H1 (cell line): ENCODE measurements around the gene THAP7. TPM values are rescaled to one million over a fixed set of nuclear protein-coding genes. Genes with fewer than 3 reads are reported as not detected.
"Not testable (repeated sequence)": the region's sequence is repeated elsewhere in the genome, so short reads cannot be mapped to it uniquely, and the experiment has no call there.

Source experiments
- CTCF ChIA-PET: fragments of 300-600 bp; sonication (Branson Sonifier 250); formaldehyde crosslinking; loops from one replicate; lab custom pipeline; 2021; ENCODE audit not compliant: partially characterized antibody; lab: Charles Lee
- POLR2A ChIA-PET: fragments of 300-600 bp; sonication (Branson Sonifier 250); formaldehyde crosslinking; loops from one replicate; lab custom pipeline; 2021; ENCODE audit warnings: inconsistent platforms; ENCODE audit not compliant: partially characterized antibody; lab: Charles Lee
- DNase-seq, 2 experiments: peaks; one replicate each; pipeline versions ENCODE4 v3.0.0 to v3.0.0-alpha.2; 2010 to 2022; ENCODE audit warnings: low spot score in 2 of 2, low read depth in 1 of 2, mixed read lengths in 1 of 2
- FAIRE-seq: peaks from 2 replicates; lab custom pipeline; 2011; peaks lifted over from hg19 to GRCh38; lab: Jason Lieb, UNC
- H2AFZ ChIP-seq: 2 replicates; pipeline ENCODE4 v1.8.1; 2012; ENCODE audit warnings: low read length, inconsistent platforms
- H2AK5ac ChIP-seq: 2 replicates; pipeline ENCODE4 v1.6.1; 2013; ENCODE audit warnings: low read depth, low read length
- H2BK120ac ChIP-seq: replicated peaks from 2 replicates; pipeline ENCODE3; 2013; ENCODE audit warnings: low read depth, low read length, inconsistent platforms
- H2BK12ac ChIP-seq: 2 replicates; pipeline ENCODE4 v1.6.1; 2013; ENCODE audit warnings: low read depth, low read length
- H2BK15ac ChIP-seq: 2 replicates; pipeline ENCODE4 v1.6.1; 2013; ENCODE audit warnings: low read length
- H2BK20ac ChIP-seq: 2 replicates; pipeline ENCODE4 v1.6.1; 2013; ENCODE audit warnings: low read length
- H2BK5ac ChIP-seq: 2 replicates; pipeline ENCODE4 v1.6.1; 2013; ENCODE audit warnings: low read depth, low read length
- H3K14ac ChIP-seq: 2 replicates; pipeline ENCODE4 v1.6.1; 2013; ENCODE audit warnings: inconsistent platforms; ENCODE audit not compliant: insufficient read length
- H3K18ac ChIP-seq: 2 replicates; pipeline ENCODE4 v1.6.1; 2013; ENCODE audit warnings: low read length; ENCODE audit errors: extremely low read depth
- H3K23ac ChIP-seq: 2 replicates; pipeline ENCODE4 v1.6.1; 2013; ENCODE audit warnings: inconsistent platforms; ENCODE audit not compliant: insufficient read length
- H3K23me2 ChIP-seq: 2 replicates; pipeline ENCODE4 v1.6.1; 2013; ENCODE audit warnings: low read depth, low read length
- H3K27ac ChIP-seq: 2 replicates; pipeline ENCODE4 v1.6.1; 2011; ENCODE audit warnings: low read depth, low read length, inconsistent platforms
- H3K27me3 ChIP-seq, 4 experiments: replicated peaks in 1 of 4; 1 replicate in 1 of 4; 2 replicates in 3 of 4; pipeline versions ENCODE4 v1.6.1 to v1.8.1; 2011 to 2013; ENCODE audit warnings: low read length in 3 of 4, mild to moderate bottlenecking in 3 of 4, inconsistent platforms in 2 of 4, mixed read lengths in 2 of 4, moderate library complexity in 1 of 4; ENCODE audit not compliant: control insufficient read depth in 3 of 4, insufficient read depth in 3 of 4; ENCODE audit errors: extremely low read depth in 1 of 4
- H3K36me3 ChIP-seq, 4 experiments: 2 replicates each; pipeline versions ENCODE4 v1.6.1 to v1.8.1; 2011 to 2013; ENCODE audit warnings: mild to moderate bottlenecking in 4 of 4, low read length in 3 of 4, moderate library complexity in 2 of 4, control low read depth in 1 of 4, inconsistent platforms in 1 of 4; ENCODE audit not compliant: insufficient read depth in 4 of 4, control insufficient read depth in 2 of 4
- H3K4ac ChIP-seq: replicated peaks from 2 replicates; pipeline ENCODE3; 2013; ENCODE audit warnings: low read length, low read depth, mixed read lengths, inconsistent platforms; ENCODE audit not compliant: insufficient read length
- H3K4me1 ChIP-seq, 4 experiments: replicated peaks in 1 of 4; 1 replicate in 1 of 4; 2 replicates in 3 of 4; pipeline versions ENCODE4 v1.6.1 to v1.8.1; 2011 to 2013; ENCODE audit warnings: low read length in 3 of 4, inconsistent platforms in 2 of 4, mixed read lengths in 1 of 4; ENCODE audit not compliant: insufficient read depth in 4 of 4, control insufficient read depth in 3 of 4
- H3K4me2 ChIP-seq, 2 experiments: 2 replicates each; pipeline versions ENCODE4 v1.6.1 to v1.8.1; 2011 to 2013; ENCODE audit warnings: low read depth in 2 of 2, low read length in 2 of 2, control low read depth in 1 of 2, inconsistent platforms in 1 of 2, mild to moderate bottlenecking in 1 of 2; ENCODE audit not compliant: insufficient read depth in 1 of 2
- H3K4me3 ChIP-seq, 4 experiments: fragments of 200-600, 300-600 bp in 1 of 4; sonication (generic), shearing (Covaris generic), sonication (Bioruptor Twin) in 1 of 4; 2 replicates each; pipeline versions ENCODE4 v1.5.1 to v1.8.1; 2011 to 2016; ENCODE audit warnings: low read length in 4 of 4, low read depth in 3 of 4, control low read depth in 2 of 4, inconsistent platforms in 2 of 4, mild to moderate bottlenecking in 2 of 4, mixed read lengths in 1 of 4, moderate library complexity in 1 of 4; ENCODE audit not compliant: insufficient read depth in 2 of 4; ENCODE audit errors: extremely low read depth in 1 of 4
- H3K56ac ChIP-seq: replicated peaks from 2 replicates; pipeline ENCODE3; 2013; ENCODE audit warnings: low read depth, mild to moderate bottlenecking, mixed read lengths, low read length, inconsistent platforms; ENCODE audit not compliant: insufficient read length
- H3K79me1 ChIP-seq: 2 replicates; pipeline ENCODE4 v1.6.1; 2013; ENCODE audit warnings: low read depth, low read length, control low read depth
- H3K79me2 ChIP-seq, 2 experiments: 2 replicates each; pipeline versions ENCODE4 v1.6.1 to v1.8.1; 2012 to 2013; ENCODE audit warnings: low read length in 2 of 2, mild to moderate bottlenecking in 2 of 2, inconsistent platforms in 1 of 2; ENCODE audit not compliant: insufficient read depth in 2 of 2, control insufficient read depth in 1 of 2
- H3K9ac ChIP-seq, 4 experiments: replicated peaks in 1 of 4; 1 replicate in 1 of 4; 2 replicates in 3 of 4; pipeline versions ENCODE4 v1.6.1 to v1.8.1; 2011 to 2013; ENCODE audit warnings: low read depth in 3 of 4, low read length in 3 of 4, control low read depth in 2 of 4, mild to moderate bottlenecking in 2 of 4, moderate library complexity in 2 of 4, inconsistent platforms in 1 of 4; ENCODE audit errors: extremely low read depth in 1 of 4
- H3K9me3 ChIP-seq, 2 experiments: 2 replicates each; pipeline versions ENCODE4 v1.6.1 to v1.8.1; 2012 to 2013; ENCODE audit warnings: mild to moderate bottlenecking in 2 of 2, moderate library complexity in 2 of 2, control low read depth in 1 of 2, inconsistent platforms in 1 of 2, low read depth in 1 of 2, low read length in 1 of 2, mixed read lengths in 1 of 2; ENCODE audit not compliant: insufficient read depth in 2 of 2
- H4K20me1 ChIP-seq, 2 experiments: replicated peaks in 1 of 2; 2 replicates each; pipeline versions ENCODE3 to v1.8.1; 2011 to 2013; ENCODE audit warnings: inconsistent platforms in 2 of 2, low read length in 2 of 2, mild to moderate bottlenecking in 1 of 2; ENCODE audit not compliant: insufficient read depth in 2 of 2, control insufficient read depth in 1 of 2
- H4K5ac ChIP-seq: 2 replicates; pipeline ENCODE4 v1.6.1; 2013; ENCODE audit warnings: low read length, low read depth, mixed read lengths, inconsistent platforms; ENCODE audit not compliant: insufficient read length
- H4K8ac ChIP-seq: 2 replicates; pipeline ENCODE4 v1.8.0; 2013; ENCODE audit warnings: mild to moderate bottlenecking, moderate library complexity, low read length, inconsistent platforms; ENCODE audit not compliant: insufficient read depth; ENCODE audit errors: extremely low read depth
- H4K91ac ChIP-seq: replicated peaks from 2 replicates; pipeline ENCODE3; 2013; ENCODE audit warnings: low read length, mixed read lengths, inconsistent platforms; ENCODE audit not compliant: insufficient read length
- WGBS, 2 experiments: shearing (Covaris generic) in 1 of 2; methylation state at CpG; one replicate each; pipeline versions ENCODE4 v1.1.6 to v1.1.7; 2013 to 2015; ENCODE audit warnings: low lambda C conversion rate in 2 of 2, mixed read lengths in 2 of 2, inconsistent platforms in 1 of 2, low coverage in 1 of 2, missing lambda C conversion rate in 1 of 2; ENCODE audit not compliant: insufficient replicate concordance in 2 of 2, insufficient coverage in 1 of 2, insufficient read length in 1 of 2; ENCODE audit errors: extremely low coverage in 1 of 2, missing lambda C conversion rate in 1 of 2; 5-methylcytosine and 5-hydroxymethylcytosine counted together
- polyA plus RNA-seq, 7 experiments: library from polyadenylated mRNA; depleted of rRNA in 3 of 7; stranded (reverse) in 5 of 7; unstranded in 2 of 7; fragments of >200 nt in 5 of 7; fragments of 200-250 nt in 2 of 7; gene quantifications; 1 replicate in 5 of 7; 2 replicates in 1 of 7; 4 replicates in 1 of 7; pipeline versions ENCODE4 v1.2.1 to v1.2.3, GENCODE V29; 2011 to 2013; ENCODE audit warnings: missing spikeins in 2 of 7, mixed read lengths in 2 of 7
- total RNA-seq: library from RNA; stranded (reverse); fragmentation: NEBNext Ultra II Directional; extraction: Animal tissue kit (Norgen Biotek cat#: 25700); gene quantifications from 2 replicates; pipeline ENCODE4 v1.2.1, GENCODE V29; 2021

THAP7 gene
- total and polyA plus RNA-seq, 2 of the 8 experiments (the other 6 are each of a cell fraction or from before 2014, with no cell fraction given) = 16.9 to 32.5 TPM

- H3K27me3 ChIP-seq, H3K79me1 ChIP-seq, H3K9me3 ChIP-seq, H3K27ac ChIP-seq, H3K4me2 ChIP-seq, H2BK5ac ChIP-seq, H3K4ac ChIP-seq, H3K4me3 ChIP-seq, H2BK120ac ChIP-seq, H3K23me2 ChIP-seq, H3K79me2 ChIP-seq, H3K36me3 ChIP-seq, H3K56ac ChIP-seq, H3K4me1 ChIP-seq, DNase-seq, H3K9ac ChIP-seq, H2AK5ac ChIP-seq, H2BK12ac ChIP-seq, H4K5ac ChIP-seq, H2BK20ac ChIP-seq, H4K8ac ChIP-seq, H4K91ac ChIP-seq, H3K18ac ChIP-seq, H2AFZ ChIP-seq, H3K14ac ChIP-seq, H3K23ac ChIP-seq, POLR2A ChIA-PET, H2BK15ac ChIP-seq, FAIRE-seq, H4K20me1 ChIP-seq: not testable (repeated sequence)
- WGBS, 2 experiments = 88% methylated on average over 5 of the region's 5 CpGs; no CpG with 5 or more reads in 1 of the 2 experiments
- CTCF ChIA-PET = interaction anchor here (1.3 to 1.4 kb wide), 2 partner anchors 13 to 18 kb away, joined by 3 to 6 read pairs; no protein-coding TSS in a partner anchor
Measured at GRCh38 chr22:21039158-21039557, 37.2 kb upstream of the THAP7 start.
